ENCODE data around the gene NGRN.

Gene NGRN

DNA sequence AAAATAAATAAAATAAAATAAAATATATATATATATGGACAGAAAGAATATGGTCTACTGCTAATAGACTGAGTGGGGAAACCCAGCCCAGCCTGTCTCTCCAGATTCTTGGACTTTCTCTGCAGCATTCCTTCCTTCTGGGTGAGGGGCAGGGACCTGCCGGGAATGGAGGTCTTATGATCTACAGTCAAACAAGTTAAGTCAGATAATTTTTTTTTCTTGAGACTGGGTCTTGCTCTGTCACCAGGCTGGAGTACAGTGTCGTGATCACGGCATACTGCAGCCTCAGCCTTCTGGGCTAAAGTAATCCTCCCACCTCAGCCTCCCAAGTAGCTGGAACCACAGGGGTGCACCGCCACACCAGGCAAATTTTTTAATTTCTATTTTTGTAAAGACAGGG is 53.1 kb downstream of the NGRN start:
- no peak for DNase-seq (ENCODE audit: low read depth, low spot score)

DNA sequence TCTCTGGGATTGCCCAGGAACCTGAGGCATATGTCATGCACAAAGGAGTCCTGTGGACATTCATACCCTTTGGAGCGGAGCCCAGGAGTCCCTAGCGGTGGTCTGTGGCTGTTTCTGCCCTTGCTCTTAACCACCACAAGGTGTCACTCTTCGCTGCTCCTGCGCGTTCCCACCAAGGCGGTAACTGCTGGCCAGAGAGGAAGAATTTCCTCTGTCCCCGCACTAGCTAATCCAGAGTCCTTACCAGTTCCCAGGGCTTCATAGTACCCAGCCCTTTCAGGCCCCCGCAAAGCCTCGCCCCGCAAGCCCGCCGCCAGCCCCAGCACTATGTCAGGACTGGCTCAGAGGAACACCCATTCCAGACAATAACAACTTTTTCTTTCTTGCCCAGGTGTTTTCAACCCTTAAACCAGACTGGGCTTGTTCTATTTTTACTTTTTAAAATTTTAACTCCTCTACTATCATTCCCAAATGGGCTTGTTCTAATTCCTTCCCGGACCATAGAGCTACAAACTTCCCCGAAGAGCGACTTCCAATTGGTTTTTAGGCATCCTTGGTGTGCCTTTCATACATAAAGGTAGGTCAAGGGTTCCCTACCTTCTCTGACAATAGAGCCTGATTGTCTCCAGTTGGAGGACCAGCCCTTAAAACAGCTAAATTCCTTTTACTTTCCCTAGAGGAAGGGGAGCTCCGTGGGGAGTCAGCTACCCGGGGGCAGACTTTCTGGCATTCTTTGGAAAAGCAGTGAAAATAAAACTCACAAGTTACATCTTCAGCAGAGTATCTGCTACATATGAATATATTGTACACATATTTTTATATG is 54.8 kb downstream of the NGRN start:
- DNase-seq (ENCODE audit: low read depth, low spot score), result peak; percentile 71

DNA sequence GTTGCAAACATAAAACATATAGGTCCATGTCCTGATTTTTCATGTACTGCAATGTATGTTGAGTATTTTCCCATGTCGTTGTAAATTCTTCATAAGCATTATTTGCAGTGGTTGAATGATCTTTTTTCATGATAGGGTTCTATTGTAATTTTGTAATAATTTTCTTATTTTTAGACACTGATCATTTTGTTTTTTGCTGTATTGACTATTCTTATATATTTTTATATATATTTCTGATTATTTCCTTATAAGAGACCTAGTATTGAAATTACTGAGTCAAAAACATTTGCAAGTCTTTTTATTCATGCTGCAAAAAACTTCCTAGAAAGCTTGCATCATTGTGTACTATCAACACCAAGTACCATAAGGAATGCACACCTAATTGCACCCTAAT is 55.4 kb downstream of the NGRN start:
- DNase-seq (ENCODE audit: low read depth, low spot score), result no peak
